HuH-7 (cell line): ENCODE measurements around the gene TOP2A.

Experiments used
- DNase-seq: peaks from one replicate; pipeline ENCODE4 v3.0.0; 2011; ENCODE audit warnings: low spot score

Gene TOP2A

GRCh38 chr17:40417609-40418427, at the start of gene TOP2A:
Gene TOP2A (minus strand): TSS chr17:40417896. CDS start chr17:40417791, 105 bp downstream.
- DNase-seq, result peak; percentile 96

- DNase-seq, result no peak
Measured at GRCh38 chr17:40467281-40467867, 49.7 kb upstream of the TOP2A start.

- DNase-seq, result no peak
Measured at GRCh38 chr17:40466298-40466971, 48.7 kb upstream of the TOP2A start.

- no peak for DNase-seq
Measured at GRCh38 chr17:40464392-40464855, 46.7 kb upstream of the TOP2A start.

GRCh38 chr17:40463122-40463550, 45.4 kb upstream of the TOP2A start:
- no peak for DNase-seq

- no peak for DNase-seq
Measured at GRCh38 chr17:40462343-40463121, 44.8 kb upstream of the TOP2A start.

- DNase-seq, result no peak
Measured at GRCh38 chr17:40461732-40462342, 44.1 kb upstream of the TOP2A start.

- DNase-seq, result no peak
Measured at GRCh38 chr17:40460968-40461731, 43.5 kb upstream of the TOP2A start.

- DNase-seq, result no peak
Measured at GRCh38 chr17:40460604-40460967, 42.9 kb upstream of the TOP2A start.

- no peak for DNase-seq
Measured at GRCh38 chr17:40459636-40460603, 42.2 kb upstream of the TOP2A start.

- DNase-seq, result no peak
Measured at GRCh38 chr17:40458851-40459482, 41.3 kb upstream of the TOP2A start.

- DNase-seq, result no peak
Measured at GRCh38 chr17:40457964-40458791, 40.5 kb upstream of the TOP2A start.

GRCh38 chr17:40457369-40457768, 39.7 kb upstream of the TOP2A start:
- DNase-seq, result no peak

- DNase-seq, result no peak
Measured at GRCh38 chr17:40456396-40456951, 38.8 kb upstream of the TOP2A start.

- DNase-seq, result no peak
Measured at GRCh38 chr17:40454613-40454995, 36.9 kb upstream of the TOP2A start.

GRCh38 chr17:40453881-40454612, 36.4 kb upstream of the TOP2A start:
- DNase-seq, result no peak

- no peak for DNase-seq
Measured at GRCh38 chr17:40452921-40453378, 35.3 kb upstream of the TOP2A start.
